Liver (tissue), 3 donors: ENCODE data around the gene TRMT44.

ENCODE experiments used
- ATF3 ChIP-seq: IDR thresholded peaks from 2 replicates; pipeline ENCODE4 v1.6.1; 2016; ENCODE audit warnings: antibody characterized with exemption
- CTCF ChIP-seq: fragments of 150-350 bp; IDR thresholded peaks from 2 replicates; pipeline ENCODE4 v1.5.1; 2017; ENCODE audit warnings: improper control_type of control experiment, low read depth, low read length; ENCODE audit not compliant: missing input control
- JUND ChIP-seq, 2 donors: IDR thresholded peaks; 2 replicates each; pipeline ENCODE4 v1.6.1; 2016; ENCODE audit warnings: antibody characterized with exemption in 2 of 2
- MAX ChIP-seq: IDR thresholded peaks from 2 replicates; pipeline ENCODE4 v1.6.1; 2016; ENCODE audit warnings: antibody characterized with exemption
- ZBTB33 ChIP-seq: IDR thresholded peaks from 2 replicates; pipeline ENCODE4 v1.6.1; 2016; ENCODE audit warnings: antibody characterized with exemption
- donor health status: healthy.
- donor health status: healthy.

DNA sequence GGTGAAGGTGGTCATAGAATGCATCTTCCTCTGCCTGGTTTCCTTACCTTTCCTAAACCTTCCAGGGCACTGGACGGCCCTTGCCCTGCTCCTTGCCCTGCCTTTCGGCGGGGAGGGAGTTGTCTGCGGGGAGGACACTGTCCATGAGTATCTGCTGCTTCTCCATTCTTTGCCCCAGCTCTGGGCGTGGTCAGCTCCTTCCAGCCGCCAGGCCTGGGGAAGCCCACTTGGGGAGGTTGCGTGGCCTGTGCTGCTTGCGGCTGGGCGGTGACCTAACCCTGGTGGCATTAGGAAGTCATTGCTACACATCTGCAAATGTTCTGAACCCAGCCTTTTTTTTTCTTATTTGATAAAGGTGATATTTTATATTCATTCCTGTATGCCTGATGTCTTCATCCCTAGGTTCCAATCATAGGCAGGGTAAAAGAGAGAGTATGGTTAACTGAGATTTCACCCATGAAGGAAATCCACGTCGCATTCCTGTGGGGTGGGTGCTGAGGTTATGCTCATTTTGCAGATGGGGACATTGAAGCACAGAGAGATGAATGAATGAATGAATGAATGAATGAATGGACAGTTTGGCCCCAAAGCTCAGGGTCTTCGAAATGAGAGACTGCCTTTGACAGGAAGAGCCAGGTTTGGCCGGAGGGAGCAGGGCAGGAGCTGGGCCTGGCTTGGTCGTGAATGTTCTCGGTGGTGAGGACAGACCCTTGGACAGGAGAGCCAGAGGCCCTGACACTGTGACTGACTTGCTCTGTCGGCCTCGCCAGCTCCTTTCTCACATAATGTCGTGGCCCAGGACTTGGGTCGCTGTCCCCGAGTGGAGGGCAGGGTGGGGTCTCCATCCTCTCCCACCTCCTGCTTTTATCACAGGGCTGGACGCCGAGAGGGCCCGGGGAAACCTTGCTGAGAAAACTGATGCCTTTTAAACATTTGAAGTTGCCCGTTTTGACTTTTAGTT is 81.9 kb downstream of the TRMT44 start:
- TF ChIP-seq MAX (no peak), CTCF (no peak), ATF3 (no peak), ZBTB33 (no peak), JUND (IDR thresholded peaks at IDR 0.05) (no peak)
